HPDE6-E6E7 (cell line): Measurements from ENCODE around the gene GPSM1.

Experiments
- DNase-seq: peaks from one replicate; pipeline ENCODE4 v3.0.0; 2011; ENCODE audit warnings: missing footprints; ENCODE audit errors: extremely low spot score

The GPSM1 gene

DNA sequence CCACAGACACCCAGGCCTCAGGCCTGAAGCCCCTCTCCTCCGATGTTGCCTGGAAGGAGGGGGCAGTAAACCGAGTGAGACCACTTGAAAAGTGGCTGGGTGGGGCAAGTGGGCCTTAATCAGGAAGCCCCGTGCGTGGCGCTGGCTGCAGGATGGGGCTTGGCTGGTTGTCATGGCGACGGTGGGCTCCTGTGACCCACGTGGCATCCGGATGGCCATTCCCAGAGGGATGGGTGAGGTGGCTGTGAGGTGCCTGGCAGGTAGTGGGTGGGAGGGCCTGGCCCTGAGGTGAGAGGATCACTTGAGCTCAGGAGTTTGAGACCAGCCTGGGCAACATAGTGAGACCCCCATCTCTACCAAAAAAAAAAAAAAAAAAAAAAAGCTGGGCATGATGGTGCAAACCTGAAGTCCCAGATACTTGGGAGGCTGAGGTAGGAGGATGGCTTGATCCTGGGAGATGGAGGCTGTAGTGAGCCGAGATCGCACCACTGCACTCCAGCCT, 5.2 kb downstream of the GPSM1 start:
- DNase-seq = no peak

DNA sequence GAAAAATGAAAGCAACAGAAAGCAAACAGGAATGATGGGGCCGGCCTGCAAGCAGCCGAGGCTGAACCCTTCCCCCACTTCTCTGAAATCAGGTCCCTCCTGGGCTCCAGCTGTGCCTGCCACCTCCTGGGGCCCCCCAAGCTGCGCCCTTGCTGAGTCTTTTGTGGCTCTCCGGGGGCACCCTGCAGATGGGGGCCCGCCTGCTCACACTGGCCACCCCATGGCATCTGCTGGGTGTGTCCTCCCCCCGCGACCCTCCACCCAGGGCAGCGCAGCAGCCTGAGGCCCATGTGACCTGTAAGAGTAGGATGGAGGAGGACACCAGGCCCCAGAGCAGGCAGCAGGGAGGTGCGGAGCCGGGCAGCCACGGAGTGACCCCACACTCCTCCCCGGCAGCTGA, 5.7 kb downstream of the GPSM1 start:
- DNase-seq = no peak

DNA sequence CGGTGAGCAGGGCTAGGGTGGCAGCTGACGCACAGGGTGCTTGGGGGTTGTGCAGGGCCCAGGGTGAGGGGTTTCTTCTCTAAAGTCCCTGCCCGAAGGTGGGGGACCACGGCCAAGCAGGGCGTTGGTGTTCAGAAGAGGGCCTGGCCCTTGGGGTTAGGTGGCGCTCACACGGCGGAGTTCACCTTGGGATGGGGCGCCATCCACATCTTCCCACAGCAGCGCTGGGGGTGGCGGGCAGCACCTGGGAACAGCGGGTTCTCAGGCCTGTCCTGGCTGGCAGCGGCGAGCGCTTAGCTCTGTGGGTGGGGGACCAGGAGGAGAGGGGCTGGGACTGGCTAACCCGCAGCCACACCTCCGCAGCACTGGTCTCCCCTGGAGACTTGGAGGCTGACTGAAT, 6.1 kb downstream of the GPSM1 start:
- DNase-seq = no peak

DNA sequence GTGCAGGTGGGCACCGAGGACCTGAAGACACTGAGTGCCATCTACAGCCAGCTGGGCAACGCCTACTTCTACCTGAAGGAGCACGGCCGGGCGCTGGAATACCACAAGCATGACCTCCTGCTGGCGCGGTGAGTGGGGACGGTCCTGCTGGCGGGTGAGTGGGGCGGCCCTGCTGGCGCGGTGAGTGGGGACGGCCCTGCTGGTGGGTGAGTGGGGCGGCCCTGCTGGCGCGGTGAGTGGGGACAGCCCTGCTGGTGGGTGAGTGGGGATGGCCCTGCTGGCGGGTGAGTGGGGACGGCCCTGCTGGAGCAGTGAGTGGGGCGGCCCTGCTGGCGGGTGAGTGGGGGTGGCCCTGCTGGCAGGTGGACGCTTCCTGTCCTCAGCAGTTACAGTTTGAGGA, 7.2 kb downstream of the GPSM1 start:
- no peak for DNase-seq

DNA sequence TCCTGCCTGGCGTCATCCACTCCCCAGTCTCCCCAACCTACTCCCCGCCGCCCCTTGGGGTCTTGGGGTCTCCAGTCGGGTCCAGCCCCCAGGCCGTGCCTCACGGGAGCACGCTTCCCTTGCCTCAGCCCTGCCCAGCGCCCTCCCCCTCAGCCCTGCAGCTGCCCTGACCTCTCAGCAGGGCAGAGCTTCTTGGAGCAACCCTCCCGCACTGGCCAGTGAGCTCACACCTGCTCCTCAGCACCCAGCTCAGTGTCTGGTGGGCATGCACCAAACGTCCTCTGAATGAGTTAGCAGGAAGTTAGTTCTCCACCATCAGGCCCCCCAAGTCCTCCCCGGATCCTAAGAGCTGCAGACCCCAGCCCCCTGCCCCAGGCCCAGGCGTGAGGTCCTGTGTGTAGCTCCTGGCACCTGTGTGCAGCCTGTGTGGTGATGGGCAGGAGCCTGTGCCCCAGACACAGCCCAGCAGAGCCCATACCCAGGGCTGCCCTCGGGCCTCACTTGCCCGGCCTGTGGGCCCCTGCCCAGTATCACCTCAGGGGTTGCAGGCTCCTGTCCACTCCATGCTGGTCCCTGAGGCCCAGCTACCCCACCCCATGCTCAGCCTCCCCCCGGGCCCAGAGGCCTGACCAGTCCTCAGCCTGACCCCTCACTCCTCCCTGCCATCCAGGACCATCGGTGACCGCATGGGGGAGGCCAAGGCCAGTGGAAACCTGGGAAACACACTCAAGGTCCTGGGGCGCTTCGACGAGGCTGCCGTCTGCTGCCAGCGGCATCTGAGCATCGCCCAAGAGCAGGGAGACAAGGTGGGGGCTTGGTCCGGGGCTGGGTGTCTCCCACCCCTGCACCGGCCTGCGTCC, 8.2 kb downstream of the GPSM1 start:
- DNase-seq = no peak

DNA sequence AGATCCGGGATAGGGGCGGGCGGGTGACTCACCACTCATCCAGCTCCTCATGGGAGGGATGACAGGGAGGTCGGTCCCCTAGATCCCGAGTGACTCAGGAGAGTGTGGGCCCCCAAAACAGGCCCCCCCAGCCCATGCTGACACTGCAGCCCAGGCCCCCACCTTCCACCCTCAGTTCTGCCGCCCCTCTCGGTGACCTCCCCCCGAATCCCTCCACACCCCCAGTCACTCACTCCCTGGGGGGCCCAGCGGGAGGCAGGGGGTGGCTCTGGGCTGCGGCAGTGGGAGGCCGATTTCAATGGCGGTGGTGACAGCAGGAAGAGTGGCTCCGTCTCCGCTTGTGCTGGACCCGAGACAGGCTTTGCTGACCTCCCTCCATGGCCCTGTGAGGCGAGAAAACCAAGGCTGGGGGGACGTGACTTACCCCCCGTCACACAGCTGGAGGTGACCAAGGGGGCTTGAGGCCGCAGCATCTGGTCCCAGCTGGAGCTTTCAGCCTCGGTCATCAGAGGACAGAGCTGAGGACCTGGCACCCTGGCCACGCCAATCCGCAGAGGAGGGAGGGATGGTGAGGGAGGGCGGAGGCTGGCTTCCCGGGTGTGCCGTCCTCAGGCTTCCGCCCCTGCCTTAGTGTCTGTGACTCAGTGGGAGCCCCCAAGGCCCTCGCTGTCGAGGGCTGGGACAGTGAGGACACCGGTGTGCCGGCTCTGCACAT, 9.0 kb downstream of the GPSM1 start:
- DNase-seq = no peak

DNA sequence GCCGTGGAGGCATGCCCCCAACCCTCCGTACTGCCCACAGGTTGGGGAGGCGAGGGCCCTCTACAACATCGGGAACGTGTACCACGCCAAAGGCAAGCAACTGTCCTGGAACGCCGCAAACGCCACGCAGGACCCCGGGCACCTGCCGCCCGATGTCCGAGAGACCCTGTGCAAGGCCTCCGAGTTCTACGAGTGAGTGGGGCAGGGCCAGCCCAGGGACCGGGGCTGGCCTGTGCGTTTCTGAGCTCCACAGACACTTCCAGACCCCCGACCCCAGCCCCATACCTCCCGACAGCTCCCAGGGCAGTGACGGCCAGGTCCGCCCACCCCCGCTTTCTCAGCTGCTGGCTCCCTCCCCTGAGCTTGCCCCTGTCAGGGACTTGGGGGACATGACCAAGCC, 9.5 kb downstream of the GPSM1 start:
- DNase-seq = no peak

DNA sequence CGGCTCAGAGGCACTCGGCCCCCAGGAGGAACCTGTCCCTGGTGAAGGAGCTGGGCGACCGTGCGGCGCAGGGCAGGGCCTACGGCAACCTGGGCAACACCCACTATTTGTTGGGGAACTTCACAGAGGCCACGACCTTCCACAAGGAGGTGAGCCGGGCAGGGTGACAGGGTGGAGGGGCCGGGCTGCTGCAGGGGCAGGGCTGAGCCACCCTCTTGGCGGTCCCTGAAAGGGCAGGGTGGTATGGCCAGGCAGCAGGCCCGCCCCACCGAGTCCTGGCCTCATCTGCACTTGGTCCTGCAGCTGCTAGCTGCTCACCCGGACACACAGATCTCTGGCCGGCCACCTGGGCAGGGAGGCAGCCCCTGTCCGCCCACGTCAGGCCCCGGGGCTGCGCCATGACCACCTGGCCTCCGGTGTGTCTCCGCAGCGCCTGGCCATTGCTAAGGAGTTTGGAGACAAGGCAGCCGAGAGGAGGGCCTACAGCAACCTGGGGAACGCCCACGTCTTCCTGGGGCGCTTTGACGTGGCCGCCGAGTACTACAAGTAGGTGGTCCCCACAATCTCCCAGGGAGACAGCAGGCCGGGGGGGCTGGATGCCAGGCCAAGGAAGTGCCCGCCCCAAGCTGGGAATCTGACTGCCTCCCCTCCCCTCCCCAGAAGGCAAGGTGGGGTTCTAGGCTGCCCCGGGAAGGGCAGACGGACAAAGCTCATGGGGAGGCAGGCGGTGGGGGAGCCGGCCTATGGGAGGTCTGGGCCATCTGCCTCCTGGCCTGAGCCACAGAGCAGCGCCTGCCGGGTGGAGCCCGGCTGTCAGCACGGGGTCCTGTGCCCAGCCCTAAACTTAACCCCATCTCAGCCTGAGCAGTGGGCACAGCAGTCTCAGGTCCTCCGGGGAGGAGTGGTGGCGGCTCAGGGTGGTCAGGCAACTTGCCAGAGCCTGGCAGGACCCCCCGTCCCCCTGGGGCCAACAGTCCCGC, 10.4 kb downstream of the GPSM1 start:
- no peak for DNase-seq

DNA sequence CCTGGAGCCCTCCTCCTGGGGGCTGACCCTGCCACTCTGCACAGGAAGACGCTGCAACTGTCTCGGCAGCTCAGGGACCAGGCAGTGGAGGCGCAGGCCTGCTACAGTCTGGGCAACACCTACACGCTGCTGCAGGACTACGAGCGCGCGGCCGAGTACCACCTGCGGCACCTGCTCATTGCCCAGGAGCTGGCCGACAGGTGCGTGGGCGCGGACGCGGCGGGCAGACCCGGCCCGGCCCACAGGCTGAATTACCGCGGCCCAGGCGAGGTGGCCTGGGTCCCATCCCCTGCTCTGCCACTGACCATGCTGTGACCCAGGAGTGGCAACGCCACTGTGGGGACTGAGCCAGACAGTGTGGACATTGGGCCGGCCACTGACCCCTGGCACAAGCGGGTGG, 11.2 kb downstream of the GPSM1 start:
- DNase-seq = no peak

DNA sequence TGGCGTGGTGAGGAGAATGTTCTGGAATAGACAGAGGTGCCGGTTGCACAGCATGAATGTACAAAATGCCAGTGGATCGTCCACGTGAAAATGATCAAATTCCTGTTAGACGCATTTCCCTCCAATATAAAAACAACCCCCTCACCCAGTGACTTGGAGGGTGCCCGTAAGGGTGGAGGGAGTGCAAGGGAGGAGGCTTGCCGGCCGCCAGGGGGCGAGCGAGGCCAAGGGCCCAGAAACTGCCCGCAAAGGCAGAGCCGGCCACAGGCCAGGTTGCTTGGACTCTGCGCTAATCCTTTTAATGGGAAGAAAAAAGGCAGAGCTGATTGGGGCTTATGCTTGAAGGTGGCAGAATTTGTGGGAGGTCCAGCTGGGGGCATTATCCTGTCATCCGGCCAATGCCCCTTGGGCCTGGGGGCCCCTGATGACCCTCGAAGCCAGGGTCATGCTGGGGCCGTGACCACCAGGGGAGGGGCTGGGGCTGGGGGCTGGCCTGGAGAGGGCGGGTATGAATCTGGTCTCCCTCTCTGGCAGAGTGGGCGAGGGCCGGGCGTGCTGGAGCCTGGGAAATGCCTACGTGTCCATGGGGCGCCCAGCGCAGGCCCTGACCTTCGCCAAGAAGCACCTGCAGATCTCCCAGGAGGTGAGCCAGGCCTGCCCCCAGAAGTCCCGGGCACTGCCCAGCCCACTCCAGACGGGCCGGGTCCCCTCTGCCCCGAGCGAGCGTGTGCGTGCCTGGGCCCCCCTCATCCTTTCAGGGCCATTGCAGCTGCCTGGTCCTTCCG, 12.0 kb downstream of the GPSM1 start:
- peak; percentile 68 for DNase-seq

DNA sequence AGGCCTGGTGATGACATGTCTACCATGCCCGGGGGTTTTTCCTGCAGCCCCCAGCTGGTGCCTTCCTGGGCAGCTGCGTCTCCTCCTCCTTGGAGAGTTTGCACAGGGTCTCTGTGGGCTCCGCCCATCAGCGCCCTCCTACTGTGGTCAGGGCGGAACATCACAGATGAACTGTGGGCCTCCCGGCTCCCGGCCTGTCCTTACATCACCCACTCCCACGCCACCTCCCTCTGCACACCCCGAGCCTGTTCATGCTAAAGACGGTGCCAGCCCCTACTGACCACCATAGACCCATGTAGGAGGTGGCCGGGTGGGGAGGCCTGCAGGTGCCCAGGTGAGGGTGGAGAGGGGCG, 12.6 kb downstream of the GPSM1 start:
- DNase-seq = no peak

DNA sequence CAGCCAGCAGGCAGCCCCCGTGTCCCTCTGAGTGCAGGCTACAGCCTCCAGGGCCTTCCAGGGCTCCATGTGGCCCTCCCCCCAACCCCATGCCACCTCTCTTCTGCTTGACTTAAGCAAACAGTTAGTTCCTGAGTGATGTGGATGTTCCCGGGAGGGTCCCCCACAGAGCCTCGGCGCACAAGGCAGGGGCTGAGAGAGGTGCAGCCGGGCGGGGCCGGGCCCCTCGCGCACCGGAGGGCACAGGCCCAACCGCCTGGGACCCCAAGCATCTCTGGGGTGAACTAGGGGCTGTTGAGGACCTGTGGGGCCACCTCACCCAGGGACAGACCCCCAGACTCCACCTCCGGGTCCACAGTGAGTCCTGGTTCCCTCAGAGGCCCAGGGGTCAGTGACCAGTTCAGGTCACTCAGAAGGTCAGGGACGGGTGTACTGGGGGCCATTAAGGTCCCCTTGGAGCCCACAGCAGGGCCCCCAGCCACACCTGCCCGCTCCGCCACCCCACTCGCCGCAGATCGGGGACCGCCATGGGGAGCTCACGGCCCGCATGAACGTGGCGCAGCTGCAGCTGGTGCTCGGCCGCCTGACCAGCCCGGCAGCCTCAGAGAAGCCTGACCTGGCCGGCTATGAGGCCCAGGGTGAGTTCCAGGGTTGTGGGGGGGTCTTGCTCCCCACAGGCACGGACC, 13.2 kb downstream of the GPSM1 start:
- no peak for DNase-seq

DNA sequence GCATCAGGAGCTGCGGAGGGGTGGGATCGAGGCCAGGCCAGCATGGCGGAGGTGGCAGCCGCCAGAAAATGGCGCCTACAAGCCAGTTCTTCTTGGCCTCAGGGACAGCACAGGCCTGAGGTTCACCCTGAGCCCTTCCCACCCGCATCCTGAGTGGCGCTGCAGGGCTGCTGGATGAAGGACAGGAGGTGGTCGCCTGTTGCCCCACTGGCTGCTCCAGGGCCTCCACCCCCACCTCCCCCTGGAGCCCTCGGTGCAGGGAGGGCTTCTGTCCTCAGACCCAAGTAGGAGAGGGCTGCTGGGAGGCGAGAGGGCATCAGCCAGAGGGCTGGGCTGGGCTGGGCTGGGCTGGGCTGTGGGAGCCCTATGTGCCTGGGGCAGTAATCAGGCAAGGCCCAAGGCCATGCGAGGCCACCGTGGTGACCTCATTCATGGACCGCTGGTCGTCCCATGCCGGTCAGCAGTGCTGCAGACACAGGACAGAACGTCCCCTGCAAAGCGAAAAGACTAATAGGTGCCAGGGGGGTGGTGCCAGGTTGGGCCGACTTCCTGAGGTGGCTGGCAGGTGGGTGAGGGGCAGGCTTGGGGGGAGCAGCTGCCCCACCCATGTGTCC, 13.8 kb downstream of the GPSM1 start:
- no peak for DNase-seq

DNA sequence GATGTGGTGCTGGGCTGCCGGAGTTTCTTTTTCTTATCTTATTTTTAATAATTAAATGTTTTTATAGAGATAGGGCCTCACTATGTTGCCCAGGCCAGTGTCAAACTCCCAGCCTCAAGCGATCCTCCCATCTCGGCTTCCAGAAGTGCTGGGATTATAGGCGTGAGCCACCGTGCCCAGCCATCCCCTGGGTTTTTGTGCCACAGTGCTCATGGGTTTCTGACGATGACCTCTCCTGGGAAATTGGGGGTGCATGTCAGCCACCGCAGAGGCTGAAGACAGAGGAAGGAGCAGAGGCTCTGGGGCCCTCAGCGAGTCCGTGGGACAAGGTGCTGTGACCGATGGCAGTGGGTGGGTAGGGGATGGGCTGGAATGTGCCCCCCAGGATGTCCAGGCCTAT, 14.4 kb downstream of the GPSM1 start:
- no peak for DNase-seq

DNA sequence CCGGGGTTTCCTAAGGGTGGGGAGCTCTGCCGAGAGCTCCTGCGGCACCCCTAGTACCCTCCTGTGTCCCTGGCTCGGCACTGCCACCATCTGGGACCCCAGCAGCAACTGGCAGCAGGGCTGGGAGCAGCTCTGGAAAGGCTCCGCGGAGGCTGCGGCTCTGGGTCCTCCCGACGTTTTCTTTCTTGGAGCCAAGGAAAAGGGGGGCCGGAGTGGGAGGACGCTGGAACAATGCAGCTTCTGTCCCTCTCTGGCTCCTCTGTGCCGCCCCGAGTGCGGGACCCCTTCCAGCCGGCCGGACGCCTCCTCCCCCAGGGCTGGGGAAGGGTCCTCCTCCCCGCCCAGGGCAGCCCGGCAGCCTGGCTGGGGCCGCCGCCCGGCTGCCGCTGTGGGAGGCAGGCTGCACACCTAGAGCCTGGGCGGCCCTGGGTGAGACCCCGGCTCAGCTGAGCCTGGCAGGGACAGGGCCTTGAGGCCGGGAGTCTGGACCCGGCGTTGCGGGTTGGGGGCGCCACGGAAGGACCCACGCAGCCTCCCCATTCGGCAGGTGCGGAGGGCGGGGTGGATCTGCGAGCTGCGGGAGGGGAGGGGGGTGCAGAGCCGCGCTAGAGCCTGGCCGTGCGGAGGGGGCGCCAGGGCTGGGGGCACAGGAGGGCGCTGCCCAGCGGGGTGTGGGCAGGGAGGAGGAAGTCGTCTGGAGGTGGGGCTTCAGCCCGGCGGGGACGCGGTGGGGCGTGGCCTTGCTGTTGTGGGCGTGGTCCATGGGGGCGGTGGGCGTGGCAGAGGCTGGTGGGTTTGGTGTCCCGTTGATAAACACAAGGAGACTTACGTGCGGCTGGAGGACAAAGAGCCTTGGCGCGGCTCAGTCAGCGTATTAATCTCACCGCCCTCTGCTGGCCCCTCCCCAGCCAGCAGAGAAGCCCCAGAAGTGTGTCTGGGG, 15.1 kb downstream of the GPSM1 start:
- peak; percentile 79 for DNase-seq

DNA sequence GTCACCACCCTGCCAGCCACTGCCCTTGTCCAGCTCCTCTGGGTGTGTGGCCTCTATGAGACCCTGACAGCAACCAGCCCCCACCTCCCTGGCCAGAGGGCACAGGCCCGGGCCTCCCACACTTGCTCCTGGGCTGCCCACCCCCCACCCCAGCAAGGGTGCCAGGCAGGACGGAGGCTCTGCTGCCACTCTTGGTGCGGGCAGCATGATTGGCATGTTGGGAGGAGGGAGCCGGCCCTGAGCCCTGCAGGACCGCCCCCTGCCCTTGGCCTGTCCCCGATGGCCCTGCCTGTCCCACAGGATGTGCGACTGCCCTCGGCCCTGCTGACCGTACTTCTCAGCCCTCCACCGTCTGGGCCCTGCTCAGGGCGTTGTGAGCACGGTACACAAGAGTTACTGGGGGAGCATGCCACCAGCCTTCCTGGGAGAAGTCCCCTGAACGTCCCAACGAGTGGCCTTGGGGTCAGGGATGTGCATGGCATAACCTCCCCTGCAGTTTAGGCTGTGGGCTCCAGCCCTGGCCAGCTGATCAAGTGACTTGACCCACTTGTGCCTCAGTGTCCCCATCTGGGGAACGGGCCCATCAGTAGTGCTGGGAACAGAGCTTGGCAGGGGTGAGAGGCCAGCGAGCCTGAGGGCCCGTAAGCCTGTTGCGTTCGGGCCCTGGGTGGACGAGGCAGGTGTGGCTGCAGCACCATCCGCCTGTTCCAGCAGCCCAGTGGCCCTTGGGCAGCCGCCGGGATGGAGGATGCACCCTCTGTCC, 16.0 kb downstream of the GPSM1 start:
- no peak for DNase-seq

DNA sequence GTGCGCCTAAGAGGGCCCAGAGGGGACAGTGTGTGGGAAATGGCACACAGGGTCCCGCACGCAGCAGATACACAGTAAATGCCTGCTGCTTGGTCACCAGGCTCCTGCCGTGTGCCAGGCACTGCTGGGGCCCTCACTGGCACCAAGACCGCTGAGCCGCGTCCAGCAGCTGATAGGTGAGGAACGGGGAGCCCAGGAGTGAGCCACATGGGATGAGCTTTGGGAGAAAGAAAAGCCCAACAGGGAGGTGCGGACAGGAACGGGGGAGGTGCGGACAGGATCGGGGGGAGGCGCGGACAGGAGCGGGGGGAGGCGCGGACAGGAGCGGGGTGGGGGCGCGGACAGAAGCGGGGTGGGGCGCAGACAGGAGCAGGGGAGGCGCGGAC, 16.5 kb downstream of the GPSM1 start:
- DNase-seq = no peak

DNA sequence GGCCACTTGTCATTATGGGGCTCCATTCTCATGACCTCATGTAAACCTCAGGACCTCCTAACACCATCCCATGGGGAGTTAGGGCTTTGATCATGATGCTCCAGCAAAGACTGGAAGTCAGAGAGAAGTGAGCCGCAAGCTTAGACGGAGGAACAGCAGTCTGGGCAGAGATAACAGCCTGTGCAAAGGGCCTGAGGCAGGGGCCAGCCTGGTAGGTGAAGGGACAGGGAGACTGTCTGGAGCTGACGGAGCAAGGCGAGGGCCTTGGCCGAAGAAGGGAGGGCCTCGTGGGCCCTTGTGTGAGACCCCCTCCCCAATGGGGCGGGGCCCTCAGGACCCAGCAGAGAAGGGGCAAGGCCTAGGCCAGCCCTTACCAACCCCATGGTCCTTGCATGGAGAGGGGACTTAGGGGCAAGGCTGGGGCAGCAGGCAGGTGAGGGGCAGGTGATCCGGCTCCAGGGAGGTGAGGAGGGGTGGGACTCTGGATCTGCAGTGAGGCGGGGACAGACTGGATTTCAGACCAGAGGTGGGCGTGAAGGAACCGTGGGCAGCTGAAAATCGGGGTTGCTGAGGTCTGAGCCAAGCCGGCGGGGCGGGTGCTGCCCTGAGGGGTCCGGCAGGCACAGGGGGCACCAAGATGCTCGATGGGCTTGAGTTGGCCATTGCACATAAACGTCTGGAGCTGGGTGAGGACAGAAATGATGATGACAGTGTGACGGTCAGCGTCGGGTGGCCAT, 17.4 kb downstream of the GPSM1 start:
- no peak for DNase-seq
